ENCODE measurements around the gene PACRG. TPM values are rescaled to one million over a fixed set of nuclear protein-coding genes. Genes with fewer than 3 reads are reported as not detected.
A peak's percentile ranks its signal among the peaks of the same experiment; 100 is the strongest.

The PACRG gene
- total RNA-seq, 1 experiment from 2014 or later = not detected

DNA sequence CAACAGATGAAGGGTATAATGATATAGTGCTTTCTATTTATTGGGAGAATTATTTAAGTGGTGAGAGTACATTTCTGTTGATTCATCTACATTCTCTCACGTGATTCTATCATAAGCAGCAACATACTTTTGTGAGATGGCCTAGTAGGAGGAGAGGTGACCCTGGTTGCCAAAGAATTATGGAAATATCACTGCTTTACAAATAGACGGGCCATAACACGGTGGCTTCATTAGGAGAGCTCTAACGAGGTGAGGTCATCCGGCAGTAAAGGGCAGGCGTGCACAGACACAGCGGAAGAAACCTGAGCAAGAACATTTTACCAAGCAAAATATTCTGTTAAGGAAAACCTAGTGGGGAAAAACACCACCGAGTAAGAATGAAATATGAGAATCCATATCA is 349.4 kb downstream of the PACRG start:
- DNase-seq (ENCODE audit: low read depth) = no peak

DNA sequence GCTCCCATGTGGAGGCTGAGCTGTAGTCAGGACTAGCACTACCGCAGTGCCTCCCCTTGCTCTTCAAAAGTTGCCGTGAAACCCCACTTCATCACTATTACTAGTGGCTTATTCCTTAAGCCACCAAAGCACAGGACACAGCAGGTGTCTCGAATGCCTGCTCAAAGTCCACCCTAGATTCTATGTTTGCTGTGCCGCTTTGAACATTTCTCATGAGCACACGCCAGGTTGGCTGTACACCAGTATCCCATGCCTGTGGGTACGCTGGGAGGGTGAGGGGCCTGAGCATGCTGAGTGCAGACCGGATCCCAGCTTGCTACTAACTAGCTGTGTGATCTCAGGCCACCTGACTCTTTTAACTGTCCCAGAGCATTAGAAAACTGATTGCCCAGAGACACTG is 350.9 kb downstream of the PACRG start:
- no peak for DNase-seq (ENCODE audit: low read depth)

DNA sequence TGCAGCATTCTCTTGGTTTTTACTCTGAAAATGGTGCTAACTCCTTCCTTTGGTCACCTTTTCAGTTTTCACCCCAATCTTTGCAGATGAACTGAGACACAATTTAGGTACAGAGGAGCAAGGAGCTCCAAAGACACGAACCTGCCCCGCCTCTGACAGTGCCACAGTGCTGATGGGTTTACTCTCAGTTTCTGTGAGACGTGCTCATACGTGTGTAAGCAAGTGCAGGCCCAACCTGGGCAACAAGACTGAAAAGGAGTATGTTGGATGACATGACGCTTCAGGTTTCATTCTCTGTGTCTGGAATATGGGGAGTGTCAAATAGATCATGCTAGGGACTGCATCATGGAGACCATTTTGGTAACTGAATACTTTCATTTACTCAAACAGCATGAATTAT is 352.5 kb downstream of the PACRG start:
- DNase-seq (ENCODE audit: low read depth) = no peak

DNA sequence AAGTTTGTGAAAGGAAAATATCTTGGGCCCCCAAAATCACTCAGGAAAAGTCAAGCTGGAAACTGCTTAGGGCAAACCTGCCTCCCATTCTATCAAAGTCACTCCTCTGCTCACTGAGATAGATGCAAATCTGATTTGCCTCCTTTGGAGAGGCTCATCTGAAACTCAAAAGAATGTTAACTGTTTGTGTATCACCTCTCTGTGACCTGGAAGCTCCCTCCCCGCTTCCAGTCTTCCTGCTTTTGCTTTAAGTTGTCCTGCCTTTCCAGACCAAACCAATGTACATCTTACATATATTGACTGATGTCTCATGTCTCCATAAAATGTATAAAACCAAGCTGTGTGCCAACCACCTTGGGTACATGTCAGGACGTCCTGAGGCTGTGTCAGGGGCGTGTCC is 355.4 kb downstream of the PACRG start:
- DNase-seq (ENCODE audit: low read depth) = no peak

DNA sequence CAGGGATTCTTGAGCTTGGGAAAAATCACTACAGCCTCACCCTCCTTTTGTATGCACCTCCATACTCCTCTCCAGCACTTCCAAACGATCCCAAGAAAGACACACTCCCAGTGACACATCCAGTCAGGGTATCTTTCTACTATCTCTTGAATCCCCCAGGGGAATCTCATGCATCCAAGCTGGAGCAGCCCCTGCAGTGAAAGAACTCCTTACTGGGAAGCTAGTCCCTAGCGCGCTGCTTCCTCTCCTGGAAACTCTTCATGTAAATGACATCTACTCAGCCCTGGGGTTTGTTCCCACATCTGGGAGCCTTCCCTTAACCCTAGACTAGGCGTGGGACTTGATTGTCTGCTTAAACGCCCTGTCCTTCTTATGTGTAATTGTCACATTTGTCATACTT is 357.7 kb downstream of the PACRG start:
- no peak for DNase-seq (ENCODE audit: low read depth)

DNA sequence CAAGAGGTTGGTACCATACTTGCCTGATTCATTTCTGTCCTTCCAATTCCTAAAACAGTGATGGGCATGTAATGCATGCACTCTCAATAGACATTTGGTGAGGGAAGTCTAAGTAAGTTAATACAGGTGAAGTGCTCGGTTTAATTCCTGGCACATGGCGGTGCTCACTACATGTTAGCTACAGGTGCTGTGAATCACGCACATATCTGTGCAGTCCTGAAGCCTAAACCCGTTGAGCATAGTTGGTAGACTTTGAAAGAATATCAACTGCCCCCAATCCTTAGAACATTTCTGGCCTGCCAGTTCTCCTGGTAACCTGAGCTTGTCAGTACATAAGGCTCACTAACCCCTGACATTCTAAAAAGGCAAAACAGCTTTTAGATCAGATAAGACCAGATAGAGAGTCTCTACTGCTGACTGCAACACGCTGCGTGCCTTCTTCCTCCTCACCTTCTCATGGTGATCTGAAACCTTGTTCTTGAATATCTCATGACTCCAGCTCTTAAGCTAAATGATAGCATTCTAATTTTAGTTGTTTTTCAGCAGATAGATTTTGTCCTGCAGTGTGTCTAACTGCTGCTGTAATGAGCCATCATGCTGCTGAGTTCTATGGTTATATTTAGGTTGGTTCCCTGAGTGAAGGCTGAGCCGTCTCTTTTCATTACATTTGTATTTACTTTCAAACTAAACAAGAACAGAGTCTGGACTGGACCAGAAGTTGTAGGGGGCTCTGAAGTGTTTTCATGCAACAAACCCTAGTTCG is 358.3 kb downstream of the PACRG start:
- DNase-seq (ENCODE audit: low read depth) = no peak

DNA sequence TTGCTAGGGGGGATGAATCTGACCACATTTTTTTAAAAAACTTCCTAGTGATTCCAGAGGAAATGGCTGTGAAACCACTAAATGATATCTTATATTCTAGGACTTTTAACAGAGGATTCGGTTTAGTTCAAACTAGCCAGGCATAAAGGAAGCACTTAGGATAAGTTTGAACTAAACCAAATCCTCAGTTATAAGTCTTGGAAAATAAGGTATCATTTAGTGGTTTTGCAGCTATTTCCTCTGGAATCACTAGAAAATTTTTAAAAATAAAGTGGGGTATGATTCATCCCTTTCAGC is 358.8 kb downstream of the PACRG start:
- DNase-seq (ENCODE audit: low read depth) = peak; percentile 21

DNA sequence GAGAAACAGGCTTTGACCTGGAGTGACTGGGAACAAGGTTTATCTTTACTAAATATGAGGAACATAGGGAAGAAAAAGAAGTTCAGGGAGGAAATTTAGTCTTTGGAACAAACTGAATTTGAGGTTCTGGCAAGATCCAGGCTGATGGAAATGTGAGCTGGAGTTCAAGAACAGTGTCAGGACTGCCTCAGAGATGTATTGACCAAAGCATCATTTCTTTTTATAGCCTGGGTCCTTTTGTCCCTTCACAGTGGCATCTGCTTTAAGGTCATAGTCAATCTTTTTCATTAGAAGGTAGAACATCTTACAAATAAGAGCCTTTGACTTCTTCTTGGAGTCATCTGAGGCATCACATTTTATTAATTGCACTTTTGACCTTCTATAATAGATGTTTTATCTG is 360.2 kb downstream of the PACRG start:
- no peak for DNase-seq (ENCODE audit: low read depth)

DNA sequence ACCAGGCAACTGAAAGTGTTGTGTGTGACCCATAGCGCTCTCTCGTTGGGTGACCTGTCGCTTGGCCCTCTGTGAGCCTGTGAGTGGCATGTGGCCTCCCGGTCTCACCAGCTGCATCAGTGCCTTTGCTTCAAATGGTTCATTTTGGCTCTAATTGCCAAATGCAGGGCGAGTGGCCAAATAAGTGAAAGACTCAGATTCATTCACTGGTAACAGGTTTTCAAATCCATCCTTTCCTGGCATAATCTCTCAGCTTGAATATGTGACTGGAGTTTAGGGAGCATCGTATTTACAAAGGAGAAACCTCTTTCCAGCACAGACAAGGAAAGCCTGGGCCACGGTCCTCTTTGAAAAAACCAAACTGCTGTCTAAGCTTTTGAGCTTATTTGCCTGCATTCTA is 365.1 kb downstream of the PACRG start:
- no peak for DNase-seq (ENCODE audit: low read depth)

DNA sequence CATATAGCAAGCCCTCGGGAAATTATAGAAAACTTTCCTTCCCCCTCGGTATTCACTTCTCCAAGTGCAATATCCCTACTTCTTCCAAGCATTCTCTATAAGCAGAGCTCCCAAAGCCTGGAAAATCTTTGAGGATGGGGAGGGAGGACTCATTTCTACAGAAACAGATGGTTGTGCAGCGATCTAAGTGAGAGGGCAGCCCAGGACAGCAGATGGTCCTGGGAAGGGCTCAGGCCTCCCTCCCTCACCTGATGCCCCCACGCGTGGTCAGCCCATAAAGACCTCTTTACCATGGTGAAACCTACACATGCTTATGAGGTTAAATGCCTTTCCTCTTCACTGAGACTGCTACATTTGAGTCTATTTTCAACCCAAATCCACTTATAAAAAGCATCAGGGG is 367.1 kb downstream of the PACRG start:
- no peak for DNase-seq (ENCODE audit: low read depth)

DNA sequence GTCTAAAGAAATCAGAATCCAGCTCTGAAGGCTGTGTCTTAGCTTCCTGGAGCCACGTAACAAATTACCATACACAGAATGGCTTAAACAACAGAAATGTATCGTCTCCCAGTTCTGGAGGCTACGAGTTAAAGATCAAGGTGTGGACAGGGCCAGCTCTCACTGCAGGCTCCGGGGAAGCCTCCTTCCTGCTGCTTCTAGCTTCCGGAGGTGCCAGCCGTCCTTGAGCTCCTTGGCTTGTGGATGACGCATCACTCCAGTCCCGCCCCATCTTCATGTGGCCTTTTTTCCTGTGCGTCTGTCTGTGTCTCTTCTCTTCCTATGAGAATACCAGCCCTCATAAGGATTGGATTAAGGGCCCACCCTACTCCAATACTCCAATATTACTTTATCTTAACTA is 367.6 kb downstream of the PACRG start:
- DNase-seq (ENCODE audit: low read depth) = peak; percentile 61

DNA sequence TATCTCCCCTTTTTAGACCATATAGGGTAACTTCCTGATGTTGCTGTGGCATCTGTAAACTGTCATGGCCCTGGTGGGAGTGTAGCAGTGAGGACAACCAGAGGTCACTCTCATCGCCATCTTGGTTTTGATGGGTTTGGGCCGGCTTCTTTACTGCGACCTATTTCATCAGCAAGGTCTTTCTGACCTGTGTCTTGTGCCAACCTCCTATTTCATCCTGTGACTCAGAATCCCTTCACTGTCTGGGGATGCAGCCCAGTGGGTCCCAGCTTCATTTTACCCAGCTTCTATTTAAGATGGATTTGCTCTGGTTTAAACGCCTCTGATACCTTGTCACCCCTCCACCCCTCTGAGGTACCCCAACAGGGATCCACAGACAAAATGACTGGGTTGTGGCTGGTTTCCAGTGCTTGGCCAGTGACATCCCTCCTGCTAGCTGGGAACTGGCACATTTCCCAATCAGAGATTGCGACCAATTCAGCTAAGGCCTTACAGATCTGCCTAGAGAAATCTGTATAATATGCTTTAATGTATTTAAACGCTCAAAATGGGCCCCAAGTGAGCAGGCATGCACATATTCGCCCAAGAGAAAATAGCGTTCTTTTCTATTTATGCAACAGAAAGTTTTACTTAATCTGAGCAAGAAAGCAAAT is 371.2 kb downstream of the PACRG start:
- no peak for DNase-seq (ENCODE audit: low read depth)

DNA sequence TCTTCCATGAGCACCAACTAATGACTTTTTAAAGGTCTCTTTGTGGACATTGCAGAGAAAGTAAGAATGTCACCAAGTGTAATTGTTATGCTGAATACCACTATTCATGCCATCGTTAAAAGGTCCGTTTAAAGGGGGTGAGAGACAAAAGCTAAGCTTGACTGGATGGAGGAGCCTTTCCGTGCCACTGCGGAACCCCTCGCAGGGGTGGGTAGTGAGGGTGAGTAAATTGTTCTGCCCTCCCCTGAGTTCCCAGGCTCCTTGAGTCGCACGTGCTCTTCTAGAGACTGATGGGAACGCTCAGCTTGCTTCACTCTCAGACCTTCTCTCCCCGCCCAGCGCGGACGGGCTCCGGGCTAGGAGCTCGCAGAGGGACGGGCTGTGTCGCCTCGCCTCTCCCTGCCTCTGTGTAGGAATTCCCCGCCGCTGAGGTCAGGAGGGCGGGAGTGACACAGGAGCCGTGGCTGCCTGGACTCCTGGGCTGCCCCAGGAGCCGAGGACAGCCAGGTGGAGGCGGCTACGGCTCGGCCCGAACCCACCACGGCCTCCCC is 371.9 kb downstream of the PACRG start:
- DNase-seq (ENCODE audit: low read depth) = no peak

DNA sequence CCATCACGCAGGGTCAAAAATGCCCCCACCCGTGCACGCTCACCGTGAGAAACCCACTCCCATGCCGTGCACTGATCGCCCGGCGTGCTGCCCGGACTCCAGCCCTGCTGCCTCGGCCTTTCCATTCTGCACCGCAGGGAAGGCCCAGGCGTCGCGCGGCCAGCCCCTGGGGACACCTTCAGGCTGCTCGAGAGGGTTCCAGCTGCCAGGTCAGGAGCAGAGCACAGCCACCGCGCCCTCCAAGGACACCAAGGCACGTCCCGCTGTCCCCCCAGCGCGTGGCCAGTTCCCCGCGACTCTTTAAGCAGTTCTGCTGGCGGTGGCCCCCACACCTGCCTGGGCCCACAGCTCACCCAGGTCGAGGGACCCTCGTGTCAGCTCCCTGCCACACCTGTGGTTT is 372.5 kb downstream of the PACRG start:
- DNase-seq (ENCODE audit: low read depth) = no peak

DNA sequence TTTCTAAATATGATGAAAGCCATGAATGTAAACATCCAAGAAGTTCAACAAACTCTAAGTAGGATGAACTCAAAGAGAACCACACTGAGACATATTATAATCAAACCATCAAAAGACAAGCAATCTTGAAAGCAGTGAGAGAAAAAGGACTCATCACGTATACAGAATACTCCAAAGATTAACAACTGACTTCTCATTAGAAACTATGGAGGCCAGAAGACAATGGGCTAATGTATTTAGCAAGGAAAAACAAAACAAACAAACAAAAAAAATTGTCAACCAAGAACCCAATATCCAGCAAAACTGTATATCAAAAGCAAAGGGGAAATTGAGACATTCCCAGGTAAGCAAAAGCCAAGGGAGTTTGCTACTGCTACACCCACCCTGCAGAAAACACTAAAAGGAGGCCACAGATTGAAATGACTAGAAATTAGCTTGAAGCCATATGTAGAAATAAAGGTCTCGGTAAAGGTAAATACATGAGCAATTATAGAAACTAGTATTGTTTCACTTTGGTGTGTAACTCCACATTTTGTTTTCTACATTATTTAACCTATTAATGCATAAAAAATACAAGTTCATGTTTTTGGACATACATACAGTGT is 385.7 kb downstream of the PACRG start:
- DNase-seq (ENCODE audit: low read depth) = no peak

DNA sequence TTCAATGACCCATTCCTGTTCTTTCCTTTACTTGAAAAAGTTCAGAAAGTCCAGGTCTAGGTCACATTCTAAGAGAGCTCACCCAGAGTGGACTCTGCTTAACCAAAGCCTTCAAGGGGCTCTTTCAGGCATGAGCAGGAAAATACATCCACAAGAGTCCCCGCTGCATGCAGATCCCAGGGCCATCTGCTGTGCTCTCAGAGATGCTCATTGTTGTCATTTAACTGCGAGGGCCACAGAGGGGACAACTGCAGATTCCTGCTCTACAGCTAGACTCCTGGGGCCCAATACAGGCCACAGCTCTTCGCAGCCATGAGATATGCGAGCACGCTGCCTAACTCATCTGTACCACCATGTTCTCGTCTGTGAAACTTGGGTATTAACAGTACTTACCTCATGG is 391.2 kb downstream of the PACRG start:
- no peak for DNase-seq (ENCODE audit: low read depth)

DNA sequence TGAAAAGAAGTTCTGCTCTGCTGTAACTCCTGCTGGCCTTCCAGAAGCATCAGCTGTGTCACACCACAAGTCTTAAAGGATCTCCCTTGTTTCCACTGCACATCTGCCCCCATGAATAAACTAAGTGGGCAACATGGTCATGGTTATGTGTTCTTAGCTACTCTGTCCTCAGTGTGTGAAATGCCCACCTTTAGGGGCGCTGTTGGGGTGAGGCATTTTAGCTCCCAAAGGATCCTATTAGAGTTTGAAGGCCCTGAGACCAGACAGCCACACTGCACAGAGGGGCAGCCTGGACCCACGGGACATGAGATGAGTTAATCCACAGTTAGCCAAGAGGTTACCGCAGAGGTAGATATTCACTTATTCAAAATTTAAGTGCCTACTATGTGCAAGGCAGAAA is 392.4 kb downstream of the PACRG start:
- DNase-seq (ENCODE audit: low read depth) = no peak

DNA sequence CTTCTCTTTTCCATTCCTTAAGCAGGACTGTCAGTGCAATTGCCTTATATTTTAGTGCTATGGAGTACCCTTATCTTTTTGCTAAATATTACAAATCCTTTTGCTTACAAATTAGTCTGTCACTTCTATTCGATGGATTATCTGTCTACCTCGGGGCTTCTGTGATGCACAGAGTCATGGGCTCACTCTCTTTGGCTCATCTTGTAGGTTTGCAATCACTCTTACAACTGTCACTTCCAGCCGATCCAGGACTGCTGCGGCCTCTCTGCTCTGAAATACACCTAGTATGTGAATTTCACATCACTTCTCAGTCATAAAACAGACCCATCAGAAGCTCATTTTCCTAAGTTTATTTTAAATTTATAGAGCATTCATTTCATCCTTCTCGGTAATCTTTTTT is 393.5 kb downstream of the PACRG start:
- no peak for DNase-seq (ENCODE audit: low read depth)

DNA sequence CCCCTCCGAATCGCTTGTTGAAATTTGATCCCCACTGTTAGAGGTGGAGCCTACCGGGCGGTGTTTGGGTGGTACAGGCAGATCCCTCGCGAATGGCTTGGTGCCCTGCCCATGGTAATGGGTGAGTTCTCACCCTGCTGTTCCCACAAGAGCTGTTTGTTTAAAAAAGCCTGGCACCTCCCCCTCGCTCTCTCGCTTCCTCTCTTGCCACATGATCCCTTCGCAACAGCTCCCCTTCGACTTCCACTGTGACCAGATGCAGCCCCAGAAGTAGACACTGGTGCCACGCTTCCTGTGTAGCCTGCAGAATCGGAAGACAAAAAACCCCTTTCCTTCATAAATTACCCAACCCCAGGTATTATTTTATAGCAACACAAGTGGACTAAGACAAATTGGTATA is 394.6 kb downstream of the PACRG start:
- DNase-seq (ENCODE audit: low read depth) = no peak

DNA sequence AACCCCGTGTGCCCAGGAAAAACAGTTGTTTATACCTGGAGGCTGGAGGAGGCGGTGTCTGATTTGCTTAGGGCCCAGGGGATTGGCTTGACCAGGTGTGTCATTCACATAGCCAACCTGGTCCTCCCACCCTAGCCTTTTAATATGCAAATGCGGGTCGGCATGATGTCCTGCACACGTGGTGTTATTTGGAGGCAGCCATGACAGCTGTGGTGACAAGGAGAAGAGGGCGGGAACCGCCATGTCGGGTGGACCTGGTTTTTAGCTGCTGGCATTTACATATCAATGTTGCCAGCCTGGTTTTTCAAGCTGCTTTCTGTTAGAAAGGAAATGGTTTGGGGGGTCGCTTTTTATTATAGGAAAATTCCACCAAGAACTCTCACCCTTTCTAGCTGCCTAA is 395.3 kb downstream of the PACRG start:
- no peak for DNase-seq (ENCODE audit: low read depth)

DNA sequence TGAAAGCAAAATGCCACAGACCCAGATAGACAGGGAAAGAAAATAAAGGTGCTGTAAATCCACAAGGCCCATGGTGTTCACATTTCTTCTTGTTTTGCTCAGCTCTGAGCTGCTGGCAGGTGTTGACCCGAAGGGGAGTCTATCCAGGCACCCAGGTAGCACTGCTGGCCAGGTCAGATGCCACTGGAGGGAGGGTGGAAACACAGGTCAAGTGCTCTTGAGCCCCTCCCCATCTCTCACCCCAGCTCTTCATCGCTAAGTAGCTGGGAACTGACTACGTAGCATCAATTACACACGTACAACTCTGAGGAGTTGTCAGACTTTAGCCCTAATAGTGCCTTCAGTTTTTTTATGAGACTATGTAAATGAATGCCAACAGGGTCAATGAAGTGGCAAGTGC is 399.0 kb downstream of the PACRG start:
- DNase-seq (ENCODE audit: low read depth) = no peak

DNA sequence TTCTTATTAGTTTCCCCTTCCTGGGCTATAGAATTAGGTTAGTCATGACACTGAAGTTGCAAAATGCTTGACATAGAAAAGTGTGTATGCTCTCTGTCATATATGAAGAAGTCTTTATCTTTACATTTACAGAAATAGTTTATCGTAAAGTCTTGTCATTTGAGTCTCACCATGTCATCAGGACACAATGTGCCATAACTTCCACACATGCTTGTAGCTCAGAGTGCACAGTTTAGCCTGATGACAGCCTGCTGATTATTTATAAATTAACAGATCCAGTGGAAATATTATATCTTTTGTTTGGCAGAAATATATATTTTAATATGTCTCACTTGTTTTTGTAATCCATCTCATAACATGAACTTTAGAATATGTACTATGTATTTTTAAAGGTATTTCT is 399.8 kb downstream of the PACRG start:
- no peak for DNase-seq (ENCODE audit: low read depth)

DNA sequence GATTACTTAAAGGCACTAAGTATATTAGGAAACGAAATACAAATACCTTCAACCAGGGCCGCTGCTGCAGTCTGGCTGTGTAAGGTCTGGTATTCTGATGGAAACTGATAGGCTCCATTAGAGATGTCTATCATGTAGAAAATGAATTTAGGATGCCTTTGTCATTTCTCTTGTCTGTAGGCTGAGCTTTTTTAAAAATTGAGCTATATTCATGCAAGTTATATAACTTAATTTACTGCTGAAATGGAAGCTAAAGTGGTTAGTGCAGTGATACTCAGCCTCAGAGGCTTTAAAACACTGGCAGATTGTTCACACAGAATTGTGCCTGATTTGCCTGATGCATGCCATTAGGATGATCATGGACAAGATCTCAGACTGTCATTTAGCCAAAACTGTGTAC is 400.6 kb downstream of the PACRG start:
- no peak for DNase-seq (ENCODE audit: low read depth)
